Measurements from ENCODE around the gene NUP35.

Gene NUP35

GRCh38 chr2:183124222-183124956 is at the start of gene NUP35:
Gene NUP35 (plus strand): TSS chr2:183124443. CDS start chr2:183124458, 15 bp downstream.
- peak; percentile 80 for DNase-seq (ENCODE audit: low read depth, low spot score)

- DNase-seq (ENCODE audit: low read depth, low spot score) = no peak
These were observed 46.1 kb upstream of the NUP35 start for GRCh38 chr2:183078163-183078463.

GRCh38 chr2:183078464-183079138 is 45.6 kb upstream of the NUP35 start, which contains the start of gene DUSP19:
Gene DUSP19 (plus strand): TSS chr2:183078747. CDS start chr2:183078934, 187 bp downstream.
- peak; percentile 58 for DNase-seq (ENCODE audit: low read depth, low spot score)

- DNase-seq (ENCODE audit: low read depth, low spot score) = no peak
These were observed 45.0 kb upstream of the NUP35 start for GRCh38 chr2:183079139-183079775.

GRCh38 chr2:183081911-183082310 is 42.3 kb upstream of the NUP35 start:
- no peak for DNase-seq (ENCODE audit: low read depth, low spot score)

- DNase-seq (ENCODE audit: low read depth, low spot score) = no peak
These were observed 36.2 kb upstream of the NUP35 start for GRCh38 chr2:183088061-183088460.

GRCh38 chr2:183089192-183089851 is 34.9 kb upstream of the NUP35 start:
- DNase-seq (ENCODE audit: low read depth, low spot score) = no peak

GRCh38 chr2:183091318-183091953 is 32.8 kb upstream of the NUP35 start:
- no peak for DNase-seq (ENCODE audit: low read depth, low spot score)

GRCh38 chr2:183091954-183092345 is 32.3 kb upstream of the NUP35 start:
- no peak for DNase-seq (ENCODE audit: low read depth, low spot score)

- DNase-seq (ENCODE audit: low read depth, low spot score) = no peak
These were observed 30.2 kb upstream of the NUP35 start for GRCh38 chr2:183093857-183094657.

GRCh38 chr2:183105402-183106134 is 18.7 kb upstream of the NUP35 start:
- no peak for DNase-seq (ENCODE audit: low read depth, low spot score)

- no peak for DNase-seq (ENCODE audit: low read depth, low spot score)
These were observed 11.7 kb upstream of the NUP35 start for GRCh38 chr2:183112577-183112976.

- no peak for DNase-seq (ENCODE audit: low read depth, low spot score)
These were observed 10.6 kb upstream of the NUP35 start for GRCh38 chr2:183113630-183114029.

- DNase-seq (ENCODE audit: low read depth, low spot score) = no peak
These were observed 7.0 kb upstream of the NUP35 start for GRCh38 chr2:183117226-183117625.

- DNase-seq (ENCODE audit: low read depth, low spot score) = no peak
These were observed 905 bp upstream of the NUP35 start for GRCh38 chr2:183123117-183123958.

GRCh38 chr2:183123959-183124221 is 353 bp upstream of the NUP35 start:
- DNase-seq (ENCODE audit: low read depth, low spot score) = no peak

- DNase-seq (ENCODE audit: low read depth, low spot score) = no peak
These were observed 663 bp downstream of the NUP35 start for GRCh38 chr2:183124957-183125255.

GRCh38 chr2:183125659-183126341 is 1.6 kb downstream of the NUP35 start:
- DNase-seq (ENCODE audit: low read depth, low spot score) = no peak

GRCh38 chr2:183126635-183127034 is 2.4 kb downstream of the NUP35 start:
- no peak for DNase-seq (ENCODE audit: low read depth, low spot score)

All from activated CD4-positive, CD25-positive, alpha-beta regulatory T cell treated with anti-CD3 and anti-CD28 coated beads, Interleukin-2, amount 50 U/mL, for 16 hours (primary cell).